Measurements from ENCODE around the gene TRIO.
"Not testable (repeated sequence)": the region's sequence is repeated elsewhere in the genome, so short reads cannot be mapped to it uniquely, and the experiment has no call there.

TRIO gene

GRCh38 chr5:14532180-14532579 lies 389.0 kb downstream of the TRIO start:
- DNase-seq (ENCODE audit: low read depth): no peak
- no peak overlapping the region for H3K4me3 ChIP-seq (ENCODE audit: control insufficient read depth, low read depth, low read length)
- TF ChIP-seq, protein P1, sequence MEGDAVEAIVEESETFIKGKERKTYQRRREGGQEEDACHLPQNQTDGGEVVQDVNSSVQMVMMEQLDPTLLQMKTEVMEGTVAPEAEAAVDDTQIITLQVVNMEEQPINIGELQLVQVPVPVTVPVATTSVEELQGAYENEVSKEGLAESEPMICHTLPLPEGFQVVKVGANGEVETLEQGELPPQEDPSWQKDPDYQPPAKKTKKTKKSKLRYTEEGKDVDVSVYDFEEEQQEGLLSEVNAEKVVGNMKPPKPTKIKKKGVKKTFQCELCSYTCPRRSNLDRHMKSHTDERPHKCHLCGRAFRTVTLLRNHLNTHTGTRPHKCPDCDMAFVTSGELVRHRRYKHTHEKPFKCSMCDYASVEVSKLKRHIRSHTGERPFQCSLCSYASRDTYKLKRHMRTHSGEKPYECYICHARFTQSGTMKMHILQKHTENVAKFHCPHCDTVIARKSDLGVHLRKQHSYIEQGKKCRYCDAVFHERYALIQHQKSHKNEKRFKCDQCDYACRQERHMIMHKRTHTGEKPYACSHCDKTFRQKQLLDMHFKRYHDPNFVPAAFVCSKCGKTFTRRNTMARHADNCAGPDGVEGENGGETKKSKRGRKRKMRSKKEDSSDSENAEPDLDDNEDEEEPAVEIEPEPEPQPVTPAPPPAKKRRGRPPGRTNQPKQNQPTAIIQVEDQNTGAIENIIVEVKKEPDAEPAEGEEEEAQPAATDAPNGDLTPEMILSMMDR (conservative IDR thresholded peaks at IDR 0.05; ENCODE audit: control insufficient read depth, insufficient read depth, low read depth, low read length): no peak

DNA sequence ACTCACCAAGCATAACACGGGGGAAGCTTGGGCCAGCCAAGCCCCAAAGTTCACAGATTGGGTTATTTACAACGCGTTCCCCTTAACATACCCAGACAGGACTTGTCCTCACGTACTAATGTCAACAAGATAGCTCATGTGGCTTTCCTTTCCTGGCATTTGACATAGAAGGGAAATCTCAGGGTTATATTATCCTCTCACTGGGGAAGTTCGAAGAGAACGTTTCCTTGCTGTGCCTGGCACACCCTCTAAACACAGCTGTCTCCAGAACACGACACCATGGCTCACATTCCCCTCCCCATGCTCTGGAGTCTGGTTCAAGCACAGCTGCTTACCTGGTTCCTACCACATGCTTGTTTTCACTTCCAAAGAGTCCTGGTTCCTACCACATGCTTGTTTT lies 391.6 kb downstream of the TRIO start:
- no peak for DNase-seq (ENCODE audit: low read depth)
- TF ChIP-seq, protein P1 (conservative IDR thresholded peaks at IDR 0.05; ENCODE audit: control insufficient read depth, insufficient read depth, low read depth, low read length): no peak
- H3K4me3 ChIP-seq (ENCODE audit: control insufficient read depth, low read depth, low read length): no peak overlapping the region

GRCh38 chr5:14545308-14545707 lies 402.2 kb downstream of the TRIO start:
- H3K4me3 ChIP-seq (ENCODE audit: control insufficient read depth, low read depth, low read length): no peak overlapping the region
- no peak for DNase-seq (ENCODE audit: low read depth)
- TF ChIP-seq, protein P1 (conservative IDR thresholded peaks at IDR 0.05; ENCODE audit: control insufficient read depth, insufficient read depth, low read depth, low read length): no peak

- no peak overlapping the region for H3K4me3 ChIP-seq (ENCODE audit: control insufficient read depth, low read depth, low read length)
- no peak for DNase-seq (ENCODE audit: low read depth)
- TF ChIP-seq, protein P1 (conservative IDR thresholded peaks at IDR 0.05; ENCODE audit: control insufficient read depth, insufficient read depth, low read depth, low read length): no peak
Measured at GRCh38 chr5:14545862-14546261, 402.7 kb downstream of the TRIO start.

GRCh38 chr5:14547666-14548065 lies 404.5 kb downstream of the TRIO start:
- DNase-seq (ENCODE audit: low read depth): no peak
- TF ChIP-seq, protein P1 (conservative IDR thresholded peaks at IDR 0.05; ENCODE audit: control insufficient read depth, insufficient read depth, low read depth, low read length): no peak
- H3K4me3 ChIP-seq (ENCODE audit: control insufficient read depth, low read depth, low read length): no peak overlapping the region

DNA sequence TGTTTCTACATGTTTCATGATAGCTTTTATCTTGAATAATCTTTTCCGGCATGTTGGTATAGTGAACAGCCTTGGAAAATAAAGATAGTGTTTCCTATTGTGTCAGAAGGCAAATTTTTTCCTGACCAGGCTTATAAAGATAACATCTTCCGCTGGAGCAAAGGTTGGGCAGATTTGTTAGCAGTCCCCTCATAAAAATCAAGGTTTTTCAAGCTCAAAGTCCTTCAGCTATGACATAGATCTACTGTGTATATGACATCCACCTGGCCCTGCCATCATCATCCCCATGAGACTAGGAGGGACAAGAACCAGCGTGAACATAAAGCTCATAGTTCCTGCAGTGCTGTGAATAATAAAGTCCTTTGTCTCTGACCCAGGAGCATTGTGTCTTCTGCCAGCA lies 408.1 kb downstream of the TRIO start:
- DNase-seq (ENCODE audit: low read depth): no peak
- TF ChIP-seq, protein P1 (conservative IDR thresholded peaks at IDR 0.05; ENCODE audit: control insufficient read depth, insufficient read depth, low read depth, low read length): no peak
- H3K4me3 ChIP-seq (ENCODE audit: control insufficient read depth, low read depth, low read length): no peak overlapping the region

GRCh38 chr5:14552017-14552416 lies 408.9 kb downstream of the TRIO start:
- TF ChIP-seq, protein P1 (conservative IDR thresholded peaks at IDR 0.05; ENCODE audit: control insufficient read depth, insufficient read depth, low read depth, low read length): no peak
- peak; percentile 14 for DNase-seq (ENCODE audit: low read depth)
- H3K4me3 ChIP-seq (ENCODE audit: control insufficient read depth, low read depth, low read length): no peak overlapping the region

DNA sequence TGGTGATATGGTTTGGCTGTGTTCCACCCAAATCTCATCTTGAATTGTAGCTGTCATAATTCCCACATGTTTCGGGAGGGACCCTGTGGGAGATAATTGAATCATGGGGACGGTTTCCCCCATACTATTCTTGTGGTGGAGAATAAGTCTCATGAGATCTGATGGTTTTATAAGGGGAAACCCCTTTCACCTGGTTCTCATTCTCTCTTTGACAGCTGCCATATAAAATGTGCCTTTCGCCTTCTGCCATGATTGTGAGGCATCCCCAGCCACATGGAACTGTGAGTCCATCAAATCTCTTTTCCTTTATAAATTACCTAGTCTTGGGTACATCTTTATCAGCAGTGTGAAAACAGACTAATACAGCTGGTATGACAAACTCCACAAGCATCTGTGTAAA lies 411.1 kb downstream of the TRIO start:
- not testable (repeated sequence) for DNase-seq (ENCODE audit: low read depth); H3K4me3 ChIP-seq (ENCODE audit: control insufficient read depth, low read depth, low read length)

Data from fibroblast of mammary gland (primary cell).